Right lobe of liver (tissue), 4 donors: ENCODE measurements around the gene BAIAP2L2.

Experiments used
- POLR2A ChIP-seq: fragments of 450-650 bp; IDR thresholded peaks from one replicate; pipeline ENCODE4 v1.6.1; 2017; ENCODE audit warnings: antibody characterized with exemption, mild to moderate bottlenecking
- TF ChIP-seq, protein P1 (sequence below), 4 donors: fragments of 200-600 bp in 3 of 4; fragments of 450-650 bp in 1 of 4; IDR thresholded peaks; one replicate each; pipeline versions ENCODE4 v1.5.1 to v1.8.0; 2016 to 2022; ENCODE audit warnings: antibody characterized with exemption in 4 of 4, mild to moderate bottlenecking in 2 of 4
- donor health status: DM: no; HTN: no; CAD: no.
- donor health status: DM: no; HTN: no; CAD: no.
- donor health status: DM: no; HTN: yes; CAD: no.

DNA sequence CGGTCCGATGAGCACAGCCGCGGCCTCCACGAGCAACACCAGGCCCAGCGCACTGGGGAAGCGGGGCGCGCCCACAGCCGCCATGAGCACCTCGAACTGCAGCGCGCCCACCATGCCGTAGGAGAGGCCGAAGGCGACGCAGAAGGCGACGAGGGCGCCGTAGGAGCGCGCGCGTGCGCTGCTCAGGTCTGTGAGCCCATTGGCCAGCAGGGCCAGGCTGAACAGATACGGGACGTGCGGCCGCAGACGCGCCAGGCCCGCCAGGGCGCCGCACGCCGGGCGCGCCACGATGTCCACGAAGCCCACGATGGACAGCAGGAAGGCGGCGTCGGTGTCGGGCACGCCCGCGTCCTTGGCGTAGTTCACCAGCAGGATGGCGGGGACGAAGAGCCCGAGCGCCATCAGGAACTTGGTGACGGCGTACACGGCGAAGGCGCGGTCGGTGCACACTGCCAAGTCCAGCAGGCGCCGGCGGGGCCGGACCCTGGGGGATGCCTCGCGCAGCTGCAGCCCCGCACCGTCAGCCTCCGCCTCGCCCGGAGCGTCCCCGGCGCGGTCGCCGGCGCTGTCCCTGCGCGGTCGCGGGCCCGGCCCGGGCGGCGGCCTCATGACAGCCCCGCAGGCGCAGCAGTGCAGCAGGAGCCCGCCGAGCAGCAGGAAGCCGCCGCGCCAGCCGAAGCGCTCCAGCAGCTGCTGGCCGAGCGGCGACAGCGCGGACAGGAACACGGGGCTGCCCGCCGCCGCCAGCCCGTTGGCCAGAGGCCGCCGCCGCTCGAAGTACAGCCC lies 29.4 kb downstream of the BAIAP2L2 start:
- TF ChIP-seq, protein P1, sequence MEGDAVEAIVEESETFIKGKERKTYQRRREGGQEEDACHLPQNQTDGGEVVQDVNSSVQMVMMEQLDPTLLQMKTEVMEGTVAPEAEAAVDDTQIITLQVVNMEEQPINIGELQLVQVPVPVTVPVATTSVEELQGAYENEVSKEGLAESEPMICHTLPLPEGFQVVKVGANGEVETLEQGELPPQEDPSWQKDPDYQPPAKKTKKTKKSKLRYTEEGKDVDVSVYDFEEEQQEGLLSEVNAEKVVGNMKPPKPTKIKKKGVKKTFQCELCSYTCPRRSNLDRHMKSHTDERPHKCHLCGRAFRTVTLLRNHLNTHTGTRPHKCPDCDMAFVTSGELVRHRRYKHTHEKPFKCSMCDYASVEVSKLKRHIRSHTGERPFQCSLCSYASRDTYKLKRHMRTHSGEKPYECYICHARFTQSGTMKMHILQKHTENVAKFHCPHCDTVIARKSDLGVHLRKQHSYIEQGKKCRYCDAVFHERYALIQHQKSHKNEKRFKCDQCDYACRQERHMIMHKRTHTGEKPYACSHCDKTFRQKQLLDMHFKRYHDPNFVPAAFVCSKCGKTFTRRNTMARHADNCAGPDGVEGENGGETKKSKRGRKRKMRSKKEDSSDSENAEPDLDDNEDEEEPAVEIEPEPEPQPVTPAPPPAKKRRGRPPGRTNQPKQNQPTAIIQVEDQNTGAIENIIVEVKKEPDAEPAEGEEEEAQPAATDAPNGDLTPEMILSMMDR (IDR thresholded peaks at IDR 0.05), result no peak
- TF ChIP-seq POLR2A, result no peak
